Keratinocyte (primary cell): Measurements from ENCODE around the gene FCER2. TPM values are rescaled to one million over a fixed set of nuclear protein-coding genes. Genes with fewer than 3 reads are reported as not detected.

ENCODE experiments used
- DNase-seq: peaks from one replicate; pipeline ENCODE4 v3.0.0-alpha.2; 2011; ENCODE audit warnings: low read depth, missing footprints, low spot score
- FAIRE-seq: peaks from 2 replicates; lab custom pipeline; 2011; peaks lifted over from hg19 to GRCh38; lab: Jason Lieb, UNC
- H2AFZ ChIP-seq: 2 replicates; pipeline ENCODE4 v1.6.0; 2012; ENCODE audit warnings: low read length, control low read depth, inconsistent platforms; ENCODE audit not compliant: control insufficient read depth
- H3K27ac ChIP-seq: 2 replicates; pipeline ENCODE4 v1.5.1; 2011; ENCODE audit warnings: low read length; ENCODE audit not compliant: control insufficient read depth, insufficient read depth
- H3K27me3 ChIP-seq: 3 replicates; pipeline ENCODE4 v1.6.0; 2011; ENCODE audit warnings: low read length; ENCODE audit not compliant: control insufficient read depth, insufficient read depth; ENCODE audit errors: extremely low read depth
- H3K36me3 ChIP-seq, 2 experiments: 2 replicates in 1 of 2; 3 replicates in 1 of 2; pipeline ENCODE4 v1.5.1; 2011; ENCODE audit warnings: low read length in 2 of 2, mild to moderate bottlenecking in 1 of 2; ENCODE audit not compliant: control insufficient read depth in 2 of 2, insufficient read depth in 2 of 2; ENCODE audit errors: extremely low read depth in 1 of 2
- H3K4me1 ChIP-seq: 3 replicates; pipeline ENCODE4 v1.5.1; 2011; ENCODE audit warnings: low read length; ENCODE audit not compliant: control insufficient read depth, insufficient read depth; ENCODE audit errors: extremely low read depth
- H3K4me2 ChIP-seq: 3 replicates; pipeline ENCODE4 v1.6.0; 2011; ENCODE audit warnings: low read depth, low read length; ENCODE audit not compliant: control insufficient read depth, insufficient read depth; ENCODE audit errors: extremely low read depth
- H3K4me3 ChIP-seq, 3 experiments: fragments of 200-600 bp in 1 of 3; sonication (generic) in 1 of 3; 2 replicates in 2 of 3; 3 replicates in 1 of 3; pipeline ENCODE4 v1.5.1; 2011 to 2016; ENCODE audit warnings: low read length in 3 of 3, mild to moderate bottlenecking in 3 of 3, control low read depth in 2 of 3, inconsistent platforms in 1 of 3, low read depth in 1 of 3, mixed read lengths in 1 of 3, mixed run types in 1 of 3, moderate library complexity in 1 of 3; ENCODE audit not compliant: control insufficient read depth in 2 of 3, insufficient read depth in 2 of 3; ENCODE audit errors: extremely low read depth in 1 of 3
- H3K79me2 ChIP-seq: 2 replicates; pipeline ENCODE4 v1.6.0; 2012; ENCODE audit warnings: low read length; ENCODE audit not compliant: control insufficient read depth, insufficient read depth
- H3K9ac ChIP-seq: 3 replicates; pipeline ENCODE4 v1.6.0; 2011; ENCODE audit warnings: low read length; ENCODE audit not compliant: control insufficient read depth, insufficient read depth; ENCODE audit errors: extremely low read depth
- H3K9me1 ChIP-seq: 3 replicates; pipeline ENCODE4 v1.6.0; 2011; ENCODE audit warnings: low read length; ENCODE audit not compliant: control insufficient read depth, insufficient read depth; ENCODE audit errors: extremely low read depth
- H3K9me3 ChIP-seq: 2 replicates; pipeline ENCODE4 v1.5.1; 2012; ENCODE audit warnings: low read depth, low read length; ENCODE audit not compliant: control insufficient read depth
- H4K20me1 ChIP-seq: 3 replicates; pipeline ENCODE4 v1.6.0; 2011; ENCODE audit warnings: low read length; ENCODE audit not compliant: control insufficient read depth, insufficient read depth; ENCODE audit errors: extremely low read depth
- CTCF ChIP-seq, 3 experiments: IDR thresholded peaks in 1 of 3; conservative IDR thresholded peaks in 1 of 3; optimal IDR thresholded peaks in 1 of 3; 2 replicates in 2 of 3; 3 replicates in 1 of 3; pipeline versions ENCODE3 to v1.5.1; 2011; ENCODE audit warnings: low read length in 3 of 3, mild to moderate bottlenecking in 3 of 3, moderate library complexity in 2 of 3, control low read depth in 1 of 3, inconsistent platforms in 1 of 3; ENCODE audit not compliant: insufficient read depth in 2 of 3; ENCODE audit errors: extremely low read depth in 1 of 3
- EZH2 ChIP-seq: IDR thresholded peaks from one replicate; pipeline ENCODE4 v1.6.1; 2012; ENCODE audit warnings: inconsistent platforms, mild to moderate bottlenecking, low read length, moderate library complexity
- dilution Hi-C: fragments of 300-500 bp; cut with MboI; formaldehyde crosslinking; loops from one replicate; pipeline ENCODE4 v1.7.0; 2020; ENCODE audit warnings: low sequenced_read_pairs; ENCODE audit not compliant: extremely low pct_ligation_motif_present
- polyA plus RNA-seq, 5 experiments: library from polyadenylated mRNA; depleted of rRNA in 3 of 5; stranded (reverse) in 3 of 5; stranded (forward) in 1 of 5; unstranded in 1 of 5; fragments of >200 nt; gene quantifications; 1 replicate in 1 of 5; 2 replicates in 3 of 5; 3 replicates in 1 of 5; pipeline versions ENCODE4 v1.2.1 to v1.2.3, GENCODE V29; 2011 to 2012; ENCODE audit warnings: missing spikeins in 2 of 5, low read depth in 1 of 5, low replicate concordance in 1 of 5

Gene FCER2
- polyA plus RNA-seq, 1 donor (not counting 4 experiments of a cell fraction or from before 2014, with no cell fraction given): not detected

- Histone ChIP-seq H3K27ac (no peak overlapping the region), H3K9ac (no peak overlapping the region), H3K36me3 (no peaks in the 10 kb centered on the region), H3K4me3 (no peak overlapping the region), H2AFZ (no peak overlapping the region), H3K79me2 (no peaks in the 10 kb centered on the region), H4K20me1 (no peaks in the 10 kb centered on the region), H3K9me1 (no peaks in the 10 kb centered on the region), H3K9me3 (no peaks in the 10 kb centered on the region), H3K4me1 (no peaks in the 10 kb centered on the region), H3K27me3 (no peaks in the 10 kb centered on the region), H3K4me2 (no peak overlapping the region)
- no peak for DNase-seq
- FAIRE-seq: no peak
- dilution Hi-C loops: no loop called here
- TF ChIP-seq EZH2 (no peak), CTCF (optimal IDR thresholded peaks at IDR 0.05 in 1 of 3, IDR thresholded peaks at IDR 0.05 in 1 of 3, conservative IDR thresholded peaks at IDR 0.05 in 1 of 3; ENCODE audit: extremely low read depth in 1 of 3, insufficient read depth in 2 of 3, low read length in 3 of 3) (no peak)
These were observed 43.7 kb downstream of the FCER2 start for GRCh38 chr19:7658219-7658686.

GRCh38 chr19:7657131-7657751, 44.7 kb downstream of the FCER2 start:
- Histone ChIP-seq H3K36me3 (no peaks in the 10 kb centered on the region), H3K9me3 (no peaks in the 10 kb centered on the region), H3K9me1 (peaks cover 2% of the 10 kb centered on the region), H3K79me2 (no peaks in the 10 kb centered on the region), H3K27ac (no peak overlapping the region), H2AFZ (no peak overlapping the region), H3K4me1 (peaks cover 2% of the 10 kb centered on the region), H3K4me2 (no peak overlapping the region), H4K20me1 (no peaks in the 10 kb centered on the region), H3K27me3 (no peaks in the 10 kb centered on the region), H3K9ac (no peak overlapping the region), H3K4me3 (no peak overlapping the region)
- dilution Hi-C loops: no loop called here
- DNase-seq (no peak), FAIRE-seq (no peak)
- TF ChIP-seq EZH2: no peak
- no peak for TF ChIP-seq CTCF (optimal IDR thresholded peaks at IDR 0.05 in 1 of 3, IDR thresholded peaks at IDR 0.05 in 1 of 3, conservative IDR thresholded peaks at IDR 0.05 in 1 of 3; ENCODE audit: extremely low read depth in 1 of 3, insufficient read depth in 2 of 3, low read length in 3 of 3)
